ENCODE results near the gene ITPRIPL1.

The ITPRIPL1 gene

DNA sequence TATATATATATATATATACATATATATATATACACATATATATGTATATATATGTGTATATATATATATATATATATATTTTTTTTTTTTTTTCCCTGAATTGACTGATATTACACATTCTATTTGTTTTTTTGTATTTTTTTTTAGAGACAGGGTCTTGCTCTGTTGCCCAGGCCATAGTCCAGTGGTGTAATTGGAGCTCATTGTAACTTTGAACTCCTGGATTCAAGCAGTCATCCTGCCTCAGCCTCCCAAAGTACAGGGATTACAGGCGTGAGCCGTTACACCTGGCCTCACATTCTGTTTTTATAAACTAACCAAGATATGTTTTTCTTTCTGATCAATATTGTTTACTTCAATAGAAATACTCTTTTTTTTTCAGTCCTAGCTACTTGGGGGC, 36.6 kb downstream of the ITPRIPL1 start:
- Histone ChIP-seq H2BK12ac (ENCODE audit: low read length in 2 of 2) (no peak overlapping the region), H2BK15ac (ENCODE audit: low read depth, poor library complexity, severe bottlenecking) (no peak overlapping the region), H3K18ac (ENCODE audit: low read depth in 1 of 2, low read length in 2 of 2) (no peak overlapping the region), H3K9ac (ENCODE audit: low read length) (no peak overlapping the region), H3K4me1 (ENCODE audit: control insufficient read depth, insufficient read depth, low read depth, low read length) (no peaks in the 10 kb centered on the region), H3K27ac (ENCODE audit: low read length, poor library complexity, severe bottlenecking) (no peak overlapping the region), H3K36me3 (ENCODE audit: control insufficient read depth in 1 of 2, insufficient read depth in 2 of 2, low read depth in 1 of 2, low read length in 2 of 2) (peaks cover 9 to 10% of the 10 kb centered on the region in 2 experiments), H3K27me3 (ENCODE audit: control insufficient read depth in 1 of 2, insufficient read depth in 1 of 2, low read length in 2 of 2) (no peaks in the 10 kb centered on the region), H4K91ac (ENCODE audit: low read length) (no peak overlapping the region), H3K4ac (ENCODE audit: low read depth in 1 of 2, low read length in 2 of 2) (no peak overlapping the region), H3K4me3 (ENCODE audit: insufficient read depth in 1 of 2, low read depth in 1 of 2, low read length in 2 of 2) (no peak overlapping the region), H4K8ac (ENCODE audit: low read length) (no peak overlapping the region), H3K9me3 (ENCODE audit: control insufficient read depth, low read length) (no peaks in the 10 kb centered on the region), H3K23ac (ENCODE audit: low read length in 2 of 2) (no peak overlapping the region), H3K14ac (ENCODE audit: low read length in 2 of 2) (no peak overlapping the region), H2BK5ac (ENCODE audit: low read depth, low read length, poor library complexity, severe bottlenecking) (no peak overlapping the region), H2AFZ (ENCODE audit: low read depth, low read length) (no peak overlapping the region), H3K4me2 (ENCODE audit: low read length, poor library complexity, severe bottlenecking) (no peak overlapping the region), H2AK5ac (ENCODE audit: low read length, severe bottlenecking) (no peak overlapping the region), H3K79me1 (replicated peaks; ENCODE audit: low read length, poor library complexity, severe bottlenecking) (peaks cover 1% of the 10 kb centered on the region), H2BK120ac (ENCODE audit: low read depth, low read length) (no peak overlapping the region)
- no CpG with 5 or more reads among the region's 2 CpGs for WGBS
- DNase-seq: no peak

DNA sequence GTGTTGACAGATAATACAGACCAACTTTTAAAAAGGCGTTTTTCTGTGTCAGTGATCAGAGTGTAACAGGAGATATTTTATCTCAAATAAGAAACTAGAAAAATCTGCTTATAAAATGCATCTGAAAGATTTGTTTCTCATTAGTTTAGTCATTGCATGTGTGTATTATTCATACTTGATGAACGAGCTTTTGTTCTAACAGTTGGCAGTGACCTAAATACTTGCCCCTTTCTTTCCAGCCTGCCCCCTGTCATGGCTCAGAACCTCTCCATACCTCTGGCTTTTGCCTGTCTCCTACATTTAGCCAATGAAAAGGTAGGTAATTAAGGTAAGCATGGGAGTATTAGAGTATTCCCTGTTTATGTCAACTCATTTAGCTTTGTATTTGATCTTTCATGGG, 44.1 kb downstream of the ITPRIPL1 start:
- Histone ChIP-seq H3K18ac (ENCODE audit: low read depth in 1 of 2, low read length in 2 of 2) (no peak overlapping the region), H3K4me1 (ENCODE audit: control insufficient read depth, insufficient read depth, low read depth, low read length) (peaks cover 2% of the 10 kb centered on the region), H2BK12ac (ENCODE audit: low read length in 2 of 2) (no peak overlapping the region), H3K4me2 (ENCODE audit: low read length, poor library complexity, severe bottlenecking) (no peak overlapping the region), H2AFZ (ENCODE audit: low read depth, low read length) (no peak overlapping the region), H2BK120ac (ENCODE audit: low read depth, low read length) (no peak overlapping the region), H3K9me3 (ENCODE audit: control insufficient read depth, low read length) (no peaks in the 10 kb centered on the region), H2AK5ac (ENCODE audit: low read length, severe bottlenecking) (no peak overlapping the region), H3K79me1 (replicated peaks; ENCODE audit: low read length, poor library complexity, severe bottlenecking) (peaks cover 1% of the 10 kb centered on the region), H3K14ac (ENCODE audit: low read length in 2 of 2) (no peak overlapping the region), H3K23ac (ENCODE audit: low read length in 2 of 2) (no peak overlapping the region), H3K9ac (ENCODE audit: low read length) (no peak overlapping the region), H3K36me3 (ENCODE audit: control insufficient read depth in 1 of 2, insufficient read depth in 2 of 2, low read depth in 1 of 2, low read length in 2 of 2) (peaks cover 17 to 27% of the 10 kb centered on the region in 2 experiments), H4K91ac (ENCODE audit: low read length) (no peak overlapping the region), H4K8ac (ENCODE audit: low read length) (no peak overlapping the region), H3K27ac (ENCODE audit: low read length, poor library complexity, severe bottlenecking) (no peak overlapping the region), H2BK15ac (ENCODE audit: low read depth, poor library complexity, severe bottlenecking) (no peak overlapping the region), H2BK5ac (ENCODE audit: low read depth, low read length, poor library complexity, severe bottlenecking) (no peak overlapping the region), H3K4me3 (ENCODE audit: insufficient read depth in 1 of 2, low read depth in 1 of 2, low read length in 2 of 2) (no peak overlapping the region), H3K27me3 (ENCODE audit: control insufficient read depth in 1 of 2, insufficient read depth in 1 of 2, low read length in 2 of 2) (no peaks in the 10 kb centered on the region), H3K4ac (ENCODE audit: low read depth in 1 of 2, low read length in 2 of 2) (no peak overlapping the region)
- no peak for DNase-seq
- WGBS: 100% methylated on average over 1 of the region's 2 CpGs

DNA sequence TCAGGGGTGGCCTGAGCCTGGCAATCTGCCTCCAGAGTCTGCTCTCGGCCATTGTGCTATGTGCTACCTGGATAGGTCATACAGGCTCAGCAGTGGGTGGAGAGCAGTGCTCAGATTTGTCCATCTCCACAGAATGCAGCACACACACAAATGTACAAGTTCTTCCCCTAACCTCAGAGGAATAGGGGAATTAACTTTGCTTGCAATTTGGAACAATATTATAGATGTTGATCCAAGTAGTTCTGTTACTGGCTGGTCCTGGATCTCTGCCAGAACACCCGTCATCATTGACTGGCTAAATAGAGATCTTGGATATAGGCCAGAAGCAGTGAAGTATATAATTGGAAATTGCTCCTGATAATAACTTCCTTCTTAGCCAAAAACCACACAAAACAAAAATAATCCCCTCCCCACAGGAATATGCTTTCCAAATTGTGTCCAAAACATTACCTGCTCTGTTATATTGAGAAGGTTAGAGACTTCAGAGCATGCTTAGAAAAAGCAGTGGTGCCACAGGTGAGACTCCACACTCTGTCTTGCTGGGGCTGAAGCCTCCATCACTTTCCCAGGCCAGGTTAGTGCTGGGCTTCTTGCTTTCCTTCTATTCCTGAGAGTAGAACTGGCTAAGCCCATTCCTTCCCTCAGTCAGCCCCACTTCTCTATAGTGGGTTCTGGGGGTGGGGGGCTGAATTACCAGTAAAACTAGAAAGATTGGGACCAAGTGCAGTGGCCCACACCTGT, 49.3 kb downstream of the ITPRIPL1 start:
- Histone ChIP-seq H2BK15ac (ENCODE audit: low read depth, poor library complexity, severe bottlenecking) (no peak overlapping the region), H2BK5ac (ENCODE audit: low read depth, low read length, poor library complexity, severe bottlenecking) (no peak overlapping the region), H3K18ac (ENCODE audit: low read depth in 1 of 2, low read length in 2 of 2) (no peak overlapping the region), H3K4ac (ENCODE audit: low read depth in 1 of 2, low read length in 2 of 2) (no peak overlapping the region), H3K9me3 (ENCODE audit: control insufficient read depth, low read length) (peaks cover 23% of the 10 kb centered on the region), H3K4me2 (ENCODE audit: low read length, poor library complexity, severe bottlenecking) (no peak overlapping the region), H3K14ac (ENCODE audit: low read length in 2 of 2) (no peak overlapping the region), H3K4me3 (ENCODE audit: insufficient read depth in 1 of 2, low read depth in 1 of 2, low read length in 2 of 2) (no peak overlapping the region), H3K23ac (ENCODE audit: low read length in 2 of 2) (no peak overlapping the region), H3K36me3 (ENCODE audit: control insufficient read depth in 1 of 2, insufficient read depth in 2 of 2, low read depth in 1 of 2, low read length in 2 of 2) (peaks cover 7 to 17% of the 10 kb centered on the region in 2 experiments), H2BK120ac (ENCODE audit: low read depth, low read length) (no peak overlapping the region), H3K9ac (ENCODE audit: low read length) (no peak overlapping the region), H2AFZ (ENCODE audit: low read depth, low read length) (no peak overlapping the region), H4K8ac (ENCODE audit: low read length) (no peak overlapping the region), H2AK5ac (ENCODE audit: low read length, severe bottlenecking) (no peak overlapping the region), H3K27ac (ENCODE audit: low read length, poor library complexity, severe bottlenecking) (no peak overlapping the region), H4K91ac (ENCODE audit: low read length) (no peak overlapping the region), H3K79me1 (replicated peaks; ENCODE audit: low read length, poor library complexity, severe bottlenecking) (no peaks in the 10 kb centered on the region), H2BK12ac (ENCODE audit: low read length in 2 of 2) (no peak overlapping the region), H3K27me3 (ENCODE audit: control insufficient read depth in 1 of 2, insufficient read depth in 1 of 2, low read length in 2 of 2) (no peaks in the 10 kb centered on the region), H3K4me1 (ENCODE audit: control insufficient read depth, insufficient read depth, low read depth, low read length) (peaks cover 2% of the 10 kb centered on the region)
- DNase-seq: no peak
- WGBS: 100% methylated on average over 1 of the region's 2 CpGs

Measured in mesenchymal stem cell (in vitro differentiated cells and primary cell).